Smooth muscle cell (in vitro differentiated cells): Measurements from ENCODE around the gene IQSEC3. TPM values are rescaled to one million over a fixed set of nuclear protein-coding genes. Genes with fewer than 3 reads are reported as not detected.

Experiments used
- DNase-seq: peaks from one replicate; lab custom pipeline; 2025; ENCODE audit not compliant: unreplicated experiment; lab: John Stamatoyannopoulos, UW
- H2AFZ ChIP-seq: fragments of 200-600 bp; sonication (generic); 2 replicates; pipeline ENCODE4 v1.6.0; 2016; ENCODE audit warnings: antibody characterized with exemption, low read depth, mild to moderate bottlenecking
- H3F3A ChIP-seq: fragments of 200-600 bp; sonication (generic); 2 replicates; pipeline ENCODE4 v1.6.0; 2017; ENCODE audit warnings: antibody characterized with exemption, low read depth
- H3K27ac ChIP-seq: fragments of 200-600 bp; sonication (generic); 2 replicates; pipeline ENCODE4 v1.5.1; 2016; ENCODE audit warnings: low read depth, mild to moderate bottlenecking
- H3K27me3 ChIP-seq: fragments of 200-600 bp; sonication (generic); 2 replicates; pipeline ENCODE4 v1.6.1; 2016; ENCODE audit warnings: low read depth, mild to moderate bottlenecking
- H3K36me3 ChIP-seq: fragments of 200-600 bp; sonication (generic); 2 replicates; pipeline ENCODE4 v1.5.1; 2016; ENCODE audit warnings: low read depth
- H3K4me1 ChIP-seq: fragments of 200-600 bp; sonication (generic); 2 replicates; pipeline ENCODE4 v1.5.1; 2016; ENCODE audit warnings: low read depth
- H3K4me2 ChIP-seq: fragments of 200-600 bp; sonication (generic); 2 replicates; pipeline ENCODE4 v1.6.0; 2016; ENCODE audit warnings: mild to moderate bottlenecking
- H3K4me3 ChIP-seq: fragments of 200-600 bp; sonication (generic); 2 replicates; pipeline ENCODE4 v1.5.1; 2016; ENCODE audit warnings: mild to moderate bottlenecking
- H3K79me2 ChIP-seq: fragments of 200-600 bp; sonication (generic); 2 replicates; pipeline ENCODE4 v1.6.0; 2016; ENCODE audit warnings: low read depth, mild to moderate bottlenecking
- H3K9ac ChIP-seq: fragments of 200-600 bp; sonication (generic); 2 replicates; pipeline ENCODE4 v1.6.0; 2016; ENCODE audit warnings: low read depth
- H3K9me3 ChIP-seq: fragments of 200-600 bp; sonication (generic); replicated peaks from 2 replicates; pipeline ENCODE4 v1.5.1; 2016; ENCODE audit warnings: low read depth
- H4K20me1 ChIP-seq: fragments of 200-600 bp; sonication (generic); 2 replicates; pipeline ENCODE4 v1.6.0; 2016; ENCODE audit warnings: low read depth
- WGBS: methylation state at CpG from one replicate; pipeline ENCODE4 v1.1.7; 2016; ENCODE audit warnings: low lambda C conversion rate; 5-methylcytosine and 5-hydroxymethylcytosine counted together
- polyA plus RNA-seq: library from polyadenylated mRNA; unstranded; fragments of >200 nt; fragmentation: Nextera tagmentation; extraction: Ambion mirVana; gene quantifications from 2 replicates; pipeline ENCODE4 v1.2.1, GENCODE V29; 2016
- total RNA-seq: library from RNA; depleted of rRNA; stranded (reverse); fragments of >200 nt; gene quantifications from 2 replicates; pipeline ENCODE4 v1.2.3, GENCODE V29; 2014
- TF ChIP-seq, protein P1 (sequence below): fragments of 200-600 bp; sonication (generic); IDR thresholded peaks from 2 replicates; pipeline ENCODE4 v1.5.1; 2017; ENCODE audit warnings: borderline replicate concordance, mild to moderate bottlenecking, antibody characterized with exemption; ENCODE audit not compliant: insufficient read depth, poor library complexity, severe bottlenecking

IQSEC3 gene
- total and polyA plus RNA-seq, 2 experiments from 2014 or later, result 0.72 to 2.4 TPM

GRCh38 chr12:203074-203461 lies 136.5 kb downstream of the IQSEC3 start:
- no peaks in the 10 kb centered on the region for H3K36me3 ChIP-seq
- TF ChIP-seq, protein P1, sequence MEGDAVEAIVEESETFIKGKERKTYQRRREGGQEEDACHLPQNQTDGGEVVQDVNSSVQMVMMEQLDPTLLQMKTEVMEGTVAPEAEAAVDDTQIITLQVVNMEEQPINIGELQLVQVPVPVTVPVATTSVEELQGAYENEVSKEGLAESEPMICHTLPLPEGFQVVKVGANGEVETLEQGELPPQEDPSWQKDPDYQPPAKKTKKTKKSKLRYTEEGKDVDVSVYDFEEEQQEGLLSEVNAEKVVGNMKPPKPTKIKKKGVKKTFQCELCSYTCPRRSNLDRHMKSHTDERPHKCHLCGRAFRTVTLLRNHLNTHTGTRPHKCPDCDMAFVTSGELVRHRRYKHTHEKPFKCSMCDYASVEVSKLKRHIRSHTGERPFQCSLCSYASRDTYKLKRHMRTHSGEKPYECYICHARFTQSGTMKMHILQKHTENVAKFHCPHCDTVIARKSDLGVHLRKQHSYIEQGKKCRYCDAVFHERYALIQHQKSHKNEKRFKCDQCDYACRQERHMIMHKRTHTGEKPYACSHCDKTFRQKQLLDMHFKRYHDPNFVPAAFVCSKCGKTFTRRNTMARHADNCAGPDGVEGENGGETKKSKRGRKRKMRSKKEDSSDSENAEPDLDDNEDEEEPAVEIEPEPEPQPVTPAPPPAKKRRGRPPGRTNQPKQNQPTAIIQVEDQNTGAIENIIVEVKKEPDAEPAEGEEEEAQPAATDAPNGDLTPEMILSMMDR, result no peak
- no peak overlapping the region for H3K27ac ChIP-seq
- 50% methylated on average over 16 of the region's 16 CpGs for WGBS
- no peaks in the 10 kb centered on the region for H4K20me1 ChIP-seq
- peaks cover 11% of the 10 kb centered on the region for H3K27me3 ChIP-seq
- H3F3A ChIP-seq, result no peaks in the 10 kb centered on the region
- H3K79me2 ChIP-seq, result no peaks in the 10 kb centered on the region
- H3K9ac ChIP-seq, result peak overlapping the region; percentile 2
- peak overlapping the region; percentile 86 for H3K4me2 ChIP-seq
- H2AFZ ChIP-seq, result peak overlapping the region; percentile 84
- peaks cover 6% of the 10 kb centered on the region for H3K4me1 ChIP-seq
- H3K4me3 ChIP-seq, result peak overlapping the region; percentile 77
- no peak for DNase-seq
- no peaks in the 10 kb centered on the region for H3K9me3 ChIP-seq

GRCh38 chr12:203462-204260 lies 137.1 kb downstream of the IQSEC3 start:
- Histone ChIP-seq H3K4me1 (peaks cover 6% of the 10 kb centered on the region), H3K4me3 (peak overlapping the region; percentile 77), H3K9me3 (no peaks in the 10 kb centered on the region), H3K4me2 (peak overlapping the region; percentile 86), H3F3A (no peaks in the 10 kb centered on the region), H3K9ac (peak overlapping the region; percentile 2), H3K27me3 (peaks cover 11% of the 10 kb centered on the region), H4K20me1 (no peaks in the 10 kb centered on the region), H3K79me2 (no peaks in the 10 kb centered on the region), H2AFZ (peak overlapping the region; percentile 84), H3K27ac (no peak overlapping the region), H3K36me3 (no peaks in the 10 kb centered on the region)
- DNase-seq, result no peak
- TF ChIP-seq, protein P1, result peak; percentile 3
- WGBS, result 3% methylated on average over 37 of the region's 84 CpGs

DNA sequence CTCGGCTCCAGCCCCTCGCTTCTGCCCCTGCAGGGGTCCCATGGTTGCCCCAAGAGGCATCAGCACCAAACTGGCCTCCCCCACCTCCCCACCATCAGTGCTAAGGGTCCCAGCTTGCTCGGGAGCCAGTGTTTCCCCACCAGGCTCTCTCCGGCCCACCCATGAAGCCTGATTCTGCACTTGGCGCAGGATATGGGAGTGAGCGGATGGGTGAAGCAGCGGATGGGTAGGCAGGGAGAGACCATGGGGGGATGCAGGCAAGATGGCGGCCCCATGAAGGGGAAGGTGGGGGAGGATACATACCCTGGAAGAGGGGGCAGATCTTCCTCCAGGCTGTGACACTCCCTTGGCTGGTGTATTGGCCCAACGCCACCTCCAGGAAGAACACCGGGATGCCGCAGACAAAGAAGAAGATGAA lies 137.7 kb downstream of the IQSEC3 start:
- DNase-seq, result no peak
- H3K4me1 ChIP-seq, result peaks cover 6% of the 10 kb centered on the region
- peak overlapping the region; percentile 84 for H2AFZ ChIP-seq
- no peaks in the 10 kb centered on the region for H3K36me3 ChIP-seq
- WGBS, result 75% methylated on average over 11 of the region's 11 CpGs
- H3F3A ChIP-seq, result no peaks in the 10 kb centered on the region
- H3K79me2 ChIP-seq, result no peaks in the 10 kb centered on the region
- TF ChIP-seq, protein P1, result no peak
- no peaks in the 10 kb centered on the region for H4K20me1 ChIP-seq
- no peaks in the 10 kb centered on the region for H3K9me3 ChIP-seq
- H3K27me3 ChIP-seq, result peaks cover 11% of the 10 kb centered on the region
- peak overlapping the region; percentile 86 for H3K4me2 ChIP-seq
- H3K27ac ChIP-seq, result no peak overlapping the region
- H3K4me3 ChIP-seq, result peak overlapping the region; percentile 77
- no peak overlapping the region for H3K9ac ChIP-seq

GRCh38 chr12:205026-205425 lies 138.5 kb downstream of the IQSEC3 start:
- Histone ChIP-seq H3K9me3 (no peaks in the 10 kb centered on the region), H3K27ac (no peak overlapping the region), H3K4me3 (no peak overlapping the region), H3K9ac (no peak overlapping the region), H2AFZ (no peak overlapping the region), H3K27me3 (peaks cover 11% of the 10 kb centered on the region), H3K36me3 (no peaks in the 10 kb centered on the region), H4K20me1 (no peaks in the 10 kb centered on the region), H3F3A (no peaks in the 10 kb centered on the region), H3K4me2 (no peak overlapping the region), H3K4me1 (peaks cover 6% of the 10 kb centered on the region), H3K79me2 (no peaks in the 10 kb centered on the region)
- WGBS, result 89% methylated on average over 4 of the region's 4 CpGs
- no peak for DNase-seq
- TF ChIP-seq, protein P1, result no peak
